Measurements from ENCODE around the gene PEX5L.

The PEX5L gene

GRCh38 chr3:180004542-180004941 is 32.2 kb downstream of the PEX5L start:
- H3K27ac ChIP-seq (ENCODE audit: low read depth, low read length), result no peak overlapping the region
- no peak overlapping the region for H3K9ac ChIP-seq (ENCODE audit: low read length)
- H3K27me3 ChIP-seq (ENCODE audit: low read length), result no peaks in the 10 kb centered on the region
- H3K4me3 ChIP-seq (ENCODE audit: insufficient read depth, low read length, poor library complexity, severe bottlenecking), result no peak overlapping the region
- H3K79me2 ChIP-seq (ENCODE audit: insufficient read depth, low read length), result no peaks in the 10 kb centered on the region
- H3K36me3 ChIP-seq (ENCODE audit: low read length), result no peaks in the 10 kb centered on the region
- no peak for TF ChIP-seq EZH2phosphoT487 (conservative IDR thresholded peaks at IDR 0.05; ENCODE audit: low read length)
- TF ChIP-seq, protein P1, sequence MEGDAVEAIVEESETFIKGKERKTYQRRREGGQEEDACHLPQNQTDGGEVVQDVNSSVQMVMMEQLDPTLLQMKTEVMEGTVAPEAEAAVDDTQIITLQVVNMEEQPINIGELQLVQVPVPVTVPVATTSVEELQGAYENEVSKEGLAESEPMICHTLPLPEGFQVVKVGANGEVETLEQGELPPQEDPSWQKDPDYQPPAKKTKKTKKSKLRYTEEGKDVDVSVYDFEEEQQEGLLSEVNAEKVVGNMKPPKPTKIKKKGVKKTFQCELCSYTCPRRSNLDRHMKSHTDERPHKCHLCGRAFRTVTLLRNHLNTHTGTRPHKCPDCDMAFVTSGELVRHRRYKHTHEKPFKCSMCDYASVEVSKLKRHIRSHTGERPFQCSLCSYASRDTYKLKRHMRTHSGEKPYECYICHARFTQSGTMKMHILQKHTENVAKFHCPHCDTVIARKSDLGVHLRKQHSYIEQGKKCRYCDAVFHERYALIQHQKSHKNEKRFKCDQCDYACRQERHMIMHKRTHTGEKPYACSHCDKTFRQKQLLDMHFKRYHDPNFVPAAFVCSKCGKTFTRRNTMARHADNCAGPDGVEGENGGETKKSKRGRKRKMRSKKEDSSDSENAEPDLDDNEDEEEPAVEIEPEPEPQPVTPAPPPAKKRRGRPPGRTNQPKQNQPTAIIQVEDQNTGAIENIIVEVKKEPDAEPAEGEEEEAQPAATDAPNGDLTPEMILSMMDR (IDR thresholded peaks at IDR 0.05; ENCODE audit: insufficient read depth, low read length, poor library complexity, severe bottlenecking), result no peak
- no peaks in the 10 kb centered on the region for H4K20me1 ChIP-seq (ENCODE audit: low read depth, low read length)
- peaks cover 6% of the 10 kb centered on the region; the same call in 1 of the 2 replicates for H3K9me3 ChIP-seq (ENCODE audit: insufficient read depth, low read length)
- no peaks in the 10 kb centered on the region for H3F3A ChIP-seq (ENCODE audit: insufficient read depth)
- H3K4me2 ChIP-seq (ENCODE audit: low read depth, low read length, poor library complexity, severe bottlenecking), result no peak overlapping the region
- H3K9me2 ChIP-seq (replicated peaks; ENCODE audit: insufficient read depth, low read length), result no peaks in the 10 kb centered on the region
- no peak overlapping the region for H2AFZ ChIP-seq (ENCODE audit: low read depth, low read length, severe bottlenecking)

DNA sequence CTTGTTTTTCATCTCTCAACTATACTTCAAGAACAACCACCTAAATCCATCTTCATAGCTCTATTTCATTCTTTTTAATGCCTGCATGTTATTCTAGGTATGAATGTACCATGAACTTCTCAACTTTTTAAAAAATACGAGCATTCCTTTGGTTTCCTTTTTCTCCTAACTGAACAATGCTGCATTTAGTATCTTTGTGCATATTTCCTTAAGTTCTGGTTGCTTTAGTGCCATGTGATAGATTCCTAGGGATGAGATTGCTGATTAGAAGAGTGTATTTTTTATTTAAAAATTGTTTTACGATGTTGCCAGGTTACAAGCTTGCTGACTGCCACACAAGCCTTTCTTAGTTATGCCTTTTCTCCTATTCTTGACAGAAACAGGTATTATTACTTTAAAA is 34.7 kb downstream of the PEX5L start:
- Histone ChIP-seq H3K9me2 (replicated peaks; ENCODE audit: insufficient read depth, low read length) (no peaks in the 10 kb centered on the region), H3K4me2 (ENCODE audit: low read depth, low read length, poor library complexity, severe bottlenecking) (no peak overlapping the region), H3K27me3 (ENCODE audit: low read length) (no peaks in the 10 kb centered on the region), H3K9ac (ENCODE audit: low read length) (no peak overlapping the region), H3K79me2 (ENCODE audit: insufficient read depth, low read length) (no peaks in the 10 kb centered on the region), H3K4me3 (ENCODE audit: insufficient read depth, low read length, poor library complexity, severe bottlenecking) (no peak overlapping the region), H3K36me3 (ENCODE audit: low read length) (no peaks in the 10 kb centered on the region), H3F3A (ENCODE audit: insufficient read depth) (no peaks in the 10 kb centered on the region), H2AFZ (ENCODE audit: low read depth, low read length, severe bottlenecking) (no peak overlapping the region), H3K27ac (ENCODE audit: low read depth, low read length) (no peak overlapping the region), H4K20me1 (ENCODE audit: low read depth, low read length) (no peaks in the 10 kb centered on the region), H3K9me3 (ENCODE audit: insufficient read depth, low read length) (no peaks in the 10 kb centered on the region)
- TF ChIP-seq, protein P1 (IDR thresholded peaks at IDR 0.05; ENCODE audit: insufficient read depth, low read length, poor library complexity, severe bottlenecking), result no peak
- TF ChIP-seq EZH2phosphoT487 (conservative IDR thresholded peaks at IDR 0.05; ENCODE audit: low read length), result no peak

GRCh38 chr3:180000500-180000899 is 36.2 kb downstream of the PEX5L start:
- Histone ChIP-seq H3K36me3 (ENCODE audit: low read length) (no peaks in the 10 kb centered on the region), H3K9ac (ENCODE audit: low read length) (no peak overlapping the region), H3K79me2 (ENCODE audit: insufficient read depth, low read length) (no peaks in the 10 kb centered on the region), H3K27me3 (ENCODE audit: low read length) (no peaks in the 10 kb centered on the region), H3K9me3 (ENCODE audit: insufficient read depth, low read length) (no peaks in the 10 kb centered on the region), H3K27ac (ENCODE audit: low read depth, low read length) (no peak overlapping the region), H4K20me1 (ENCODE audit: low read depth, low read length) (no peaks in the 10 kb centered on the region), H2AFZ (ENCODE audit: low read depth, low read length, severe bottlenecking) (no peak overlapping the region), H3K4me3 (ENCODE audit: insufficient read depth, low read length, poor library complexity, severe bottlenecking) (no peak overlapping the region), H3F3A (ENCODE audit: insufficient read depth) (no peaks in the 10 kb centered on the region), H3K4me2 (ENCODE audit: low read depth, low read length, poor library complexity, severe bottlenecking) (no peak overlapping the region), H3K9me2 (replicated peaks; ENCODE audit: insufficient read depth, low read length) (no peaks in the 10 kb centered on the region)
- TF ChIP-seq, protein P1 (IDR thresholded peaks at IDR 0.05; ENCODE audit: insufficient read depth, low read length, poor library complexity, severe bottlenecking), result no peak
- TF ChIP-seq EZH2phosphoT487 (conservative IDR thresholded peaks at IDR 0.05; ENCODE audit: low read length), result no peak
